Anterior cingulate cortex (tissue), 58 donors: Measurements from ENCODE around the gene SERHL2.
A peak's percentile ranks its signal among the peaks of the same experiment; 100 is the strongest.
"Not testable (repeated sequence)": the region's sequence is repeated elsewhere in the genome, so short reads cannot be mapped to it uniquely, and the experiment has no call there.

Experiments
- DNase-seq, 58 donors: peaks; one replicate each; lab custom pipeline; 2025; lab: John Stamatoyannopoulos, UW

SERHL2 gene

GRCh38 chr22:42533638-42533977 is 20.1 kb upstream of the SERHL2 start:
- DNase-seq = no peak

- DNase-seq = not testable (repeated sequence)
These were observed 18.5 kb upstream of the SERHL2 start for GRCh38 chr22:42535082-42535731.

GRCh38 chr22:42536166-42536565 is 17.6 kb upstream of the SERHL2 start:
- no peak for DNase-seq

GRCh38 chr22:42536634-42537033 is 17.1 kb upstream of the SERHL2 start:
- DNase-seq = not testable (repeated sequence)

- peak in 1 of 58 donors; percentile 27 for DNase-seq
These were observed 16.4 kb upstream of the SERHL2 start for GRCh38 chr22:42537199-42537831.

- DNase-seq = not testable (repeated sequence)
These were observed 14.5 kb upstream of the SERHL2 start for GRCh38 chr22:42539236-42539771.

GRCh38 chr22:42544686-42545085 is 9.1 kb upstream of the SERHL2 start:
- no peak for DNase-seq

- DNase-seq = no peak
These were observed 6.2 kb upstream of the SERHL2 start for GRCh38 chr22:42547562-42547961.

GRCh38 chr22:42548126-42548525 is 5.6 kb upstream of the SERHL2 start:
- not testable (repeated sequence) for DNase-seq

- DNase-seq = no peak
These were observed 5.0 kb upstream of the SERHL2 start for GRCh38 chr22:42548597-42549330.

GRCh38 chr22:42549331-42550060 is 4.3 kb upstream of the SERHL2 start:
- DNase-seq = no peak

GRCh38 chr22:42552294-42552647 is 1.5 kb upstream of the SERHL2 start:
- not testable (repeated sequence) for DNase-seq

- no peak for DNase-seq
These were observed 6.6 kb downstream of the SERHL2 start for GRCh38 chr22:42560381-42560780.

GRCh38 chr22:42560781-42561180 is 7.0 kb downstream of the SERHL2 start:
- no peak for DNase-seq

GRCh38 chr22:42561856-42562255 is 8.1 kb downstream of the SERHL2 start:
- DNase-seq = no peak

- no peak for DNase-seq
These were observed 8.5 kb downstream of the SERHL2 start for GRCh38 chr22:42562279-42562678.

GRCh38 chr22:42562684-42563083 is 8.9 kb downstream of the SERHL2 start:
- DNase-seq = peak in 1 of 58 donors; percentile 15

GRCh38 chr22:42563943-42564342 is 10.2 kb downstream of the SERHL2 start:
- DNase-seq = not testable (repeated sequence)

GRCh38 chr22:42564699-42565098 is 10.9 kb downstream of the SERHL2 start:
- DNase-seq = no peak

- no peak for DNase-seq
These were observed 12.2 kb downstream of the SERHL2 start for GRCh38 chr22:42565956-42566355.

- not testable (repeated sequence) for DNase-seq
These were observed 14.2 kb downstream of the SERHL2 start for GRCh38 chr22:42567950-42568349.
